ENCODE results near the gene NOSIP.
"Not testable (repeated sequence)": the region's sequence is repeated elsewhere in the genome, so short reads cannot be mapped to it uniquely, and the experiment has no call there.

NOSIP gene

GRCh38 chr19:49580264-49581006 is at the start of gene NOSIP:
Gene NOSIP (minus strand): TSS chr19:49580556. CDS start chr19:49560691, 19,865 bp downstream.
- DNase-seq (ENCODE audit: low read depth) = peak; percentile 87
- peak within 1 kb of the TSS; percentile 79 for H3K4me3 ChIP-seq (ENCODE audit: low read depth, low read length)

- no peak overlapping the region for H3K4me3 ChIP-seq (ENCODE audit: low read depth, low read length)
- no peak for DNase-seq (ENCODE audit: low read depth)
Measured at GRCh38 chr19:49629659-49630058, 49.3 kb upstream of the NOSIP start.

GRCh38 chr19:49626226-49626625 is 45.9 kb upstream of the NOSIP start:
- H3K4me3 ChIP-seq (ENCODE audit: low read depth, low read length) = no peak overlapping the region
- DNase-seq (ENCODE audit: low read depth) = no peak

GRCh38 chr19:49624967-49625910 is 44.9 kb upstream of the NOSIP start:
- no peak for DNase-seq (ENCODE audit: low read depth)
- H3K4me3 ChIP-seq (ENCODE audit: low read depth, low read length) = no peak overlapping the region

- H3K4me3 ChIP-seq (ENCODE audit: low read depth, low read length); DNase-seq (ENCODE audit: low read depth): not testable (repeated sequence)
Measured at GRCh38 chr19:49617860-49618259, 37.5 kb upstream of the NOSIP start.

GRCh38 chr19:49616945-49617344 is 36.6 kb upstream of the NOSIP start:
- H3K4me3 ChIP-seq (ENCODE audit: low read depth, low read length) = no peak overlapping the region
- DNase-seq (ENCODE audit: low read depth) = no peak

- no peak overlapping the region for H3K4me3 ChIP-seq (ENCODE audit: low read depth, low read length)
- no peak for DNase-seq (ENCODE audit: low read depth)
Measured at GRCh38 chr19:49616532-49616931, 36.2 kb upstream of the NOSIP start.

GRCh38 chr19:49615861-49616260 is 35.5 kb upstream of the NOSIP start:
- no peak for DNase-seq (ENCODE audit: low read depth)
- no peak overlapping the region for H3K4me3 ChIP-seq (ENCODE audit: low read depth, low read length)

GRCh38 chr19:49614096-49614833 is 33.9 kb upstream of the NOSIP start:
- no peak overlapping the region for H3K4me3 ChIP-seq (ENCODE audit: low read depth, low read length)

GRCh38 chr19:49613374-49613773 is 33.0 kb upstream of the NOSIP start:
- DNase-seq (ENCODE audit: low read depth) = no peak

More at GRCh38 chr19:49614096-49614833, 33.9 kb upstream of the NOSIP start:
- DNase-seq (ENCODE audit: low read depth) = peak; percentile 71

GRCh38 chr19:49609499-49610092 is 29.2 kb upstream of the NOSIP start:
- H3K4me3 ChIP-seq (ENCODE audit: low read depth, low read length) = no peak overlapping the region
- no peak for DNase-seq (ENCODE audit: low read depth)

More at GRCh38 chr19:49613374-49613773, 33.0 kb upstream of the NOSIP start:
- no peak overlapping the region for H3K4me3 ChIP-seq (ENCODE audit: low read depth, low read length)

- no peak for DNase-seq (ENCODE audit: low read depth)
- H3K4me3 ChIP-seq (ENCODE audit: low read depth, low read length) = no peak overlapping the region
Measured at GRCh38 chr19:49605605-49606004, 25.2 kb upstream of the NOSIP start.

GRCh38 chr19:49602806-49603205 is 22.4 kb upstream of the NOSIP start:
- no peak overlapping the region for H3K4me3 ChIP-seq (ENCODE audit: low read depth, low read length)
- DNase-seq (ENCODE audit: low read depth) = no peak

GRCh38 chr19:49601482-49602038 is 21.2 kb upstream of the NOSIP start:
- H3K4me3 ChIP-seq (ENCODE audit: low read depth, low read length) = no peak overlapping the region
- DNase-seq (ENCODE audit: low read depth) = no peak

GRCh38 chr19:49599378-49600295 is 19.3 kb upstream of the NOSIP start:
- H3K4me3 ChIP-seq (ENCODE audit: low read depth, low read length) = no peak overlapping the region
- DNase-seq (ENCODE audit: low read depth) = no peak

- DNase-seq (ENCODE audit: low read depth) = no peak
- H3K4me3 ChIP-seq (ENCODE audit: low read depth, low read length) = no peak overlapping the region
Measured at GRCh38 chr19:49597703-49597974, 17.3 kb upstream of the NOSIP start.

- no peak for DNase-seq (ENCODE audit: low read depth)
- no peak overlapping the region for H3K4me3 ChIP-seq (ENCODE audit: low read depth, low read length)
Measured at GRCh38 chr19:49596954-49597702, 16.8 kb upstream of the NOSIP start.

- no peak overlapping the region for H3K4me3 ChIP-seq (ENCODE audit: low read depth, low read length)
- DNase-seq (ENCODE audit: low read depth) = no peak
Measured at GRCh38 chr19:49596407-49596806, 16.1 kb upstream of the NOSIP start.
